Omental fat pad (tissue), 4 donors: Measurements from ENCODE around the gene AKAP13. TPM values are rescaled to one million over a fixed set of nuclear protein-coding genes. Genes with fewer than 3 reads are reported as not detected.

Source experiments
- ATAC-seq: fragments of 150-250 bp; one replicate; pipeline ENCODE4 v1.9.1; 2016; ENCODE audit warnings: mild to moderate bottlenecking, moderate library complexity; ENCODE audit not compliant: low FRiP score
- DNase-seq: peaks from one replicate; pipeline ENCODE4 v3.0.0-alpha.2; 2019; ENCODE audit warnings: low spot score
- total RNA-seq, 4 donors: library from RNA; depleted of rRNA; stranded (reverse); fragments of >200 nt; gene quantifications; one replicate each; pipeline ENCODE4 v1.1.0, GENCODE V29; 2016
- TF ChIP-seq, protein P1 (sequence below), 3 donors: fragments of 450-650 bp; IDR thresholded peaks; one replicate each; pipeline ENCODE4 v1.5.1; 2016 to 2017; ENCODE audit warnings: antibody characterized with exemption in 3 of 3, mild to moderate bottlenecking in 3 of 3, moderate library complexity in 2 of 3

AKAP13 gene, protein sequence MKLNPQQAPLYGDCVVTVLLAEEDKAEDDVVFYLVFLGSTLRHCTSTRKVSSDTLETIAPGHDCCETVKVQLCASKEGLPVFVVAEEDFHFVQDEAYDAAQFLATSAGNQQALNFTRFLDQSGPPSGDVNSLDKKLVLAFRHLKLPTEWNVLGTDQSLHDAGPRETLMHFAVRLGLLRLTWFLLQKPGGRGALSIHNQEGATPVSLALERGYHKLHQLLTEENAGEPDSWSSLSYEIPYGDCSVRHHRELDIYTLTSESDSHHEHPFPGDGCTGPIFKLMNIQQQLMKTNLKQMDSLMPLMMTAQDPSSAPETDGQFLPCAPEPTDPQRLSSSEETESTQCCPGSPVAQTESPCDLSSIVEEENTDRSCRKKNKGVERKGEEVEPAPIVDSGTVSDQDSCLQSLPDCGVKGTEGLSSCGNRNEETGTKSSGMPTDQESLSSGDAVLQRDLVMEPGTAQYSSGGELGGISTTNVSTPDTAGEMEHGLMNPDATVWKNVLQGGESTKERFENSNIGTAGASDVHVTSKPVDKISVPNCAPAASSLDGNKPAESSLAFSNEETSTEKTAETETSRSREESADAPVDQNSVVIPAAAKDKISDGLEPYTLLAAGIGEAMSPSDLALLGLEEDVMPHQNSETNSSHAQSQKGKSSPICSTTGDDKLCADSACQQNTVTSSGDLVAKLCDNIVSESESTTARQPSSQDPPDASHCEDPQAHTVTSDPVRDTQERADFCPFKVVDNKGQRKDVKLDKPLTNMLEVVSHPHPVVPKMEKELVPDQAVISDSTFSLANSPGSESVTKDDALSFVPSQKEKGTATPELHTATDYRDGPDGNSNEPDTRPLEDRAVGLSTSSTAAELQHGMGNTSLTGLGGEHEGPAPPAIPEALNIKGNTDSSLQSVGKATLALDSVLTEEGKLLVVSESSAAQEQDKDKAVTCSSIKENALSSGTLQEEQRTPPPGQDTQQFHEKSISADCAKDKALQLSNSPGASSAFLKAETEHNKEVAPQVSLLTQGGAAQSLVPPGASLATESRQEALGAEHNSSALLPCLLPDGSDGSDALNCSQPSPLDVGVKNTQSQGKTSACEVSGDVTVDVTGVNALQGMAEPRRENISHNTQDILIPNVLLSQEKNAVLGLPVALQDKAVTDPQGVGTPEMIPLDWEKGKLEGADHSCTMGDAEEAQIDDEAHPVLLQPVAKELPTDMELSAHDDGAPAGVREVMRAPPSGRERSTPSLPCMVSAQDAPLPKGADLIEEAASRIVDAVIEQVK (N-terminal part only)
- 100 to 1,000 TPM; 162 to 301 (median 216) TPM for total RNA-seq

DNA sequence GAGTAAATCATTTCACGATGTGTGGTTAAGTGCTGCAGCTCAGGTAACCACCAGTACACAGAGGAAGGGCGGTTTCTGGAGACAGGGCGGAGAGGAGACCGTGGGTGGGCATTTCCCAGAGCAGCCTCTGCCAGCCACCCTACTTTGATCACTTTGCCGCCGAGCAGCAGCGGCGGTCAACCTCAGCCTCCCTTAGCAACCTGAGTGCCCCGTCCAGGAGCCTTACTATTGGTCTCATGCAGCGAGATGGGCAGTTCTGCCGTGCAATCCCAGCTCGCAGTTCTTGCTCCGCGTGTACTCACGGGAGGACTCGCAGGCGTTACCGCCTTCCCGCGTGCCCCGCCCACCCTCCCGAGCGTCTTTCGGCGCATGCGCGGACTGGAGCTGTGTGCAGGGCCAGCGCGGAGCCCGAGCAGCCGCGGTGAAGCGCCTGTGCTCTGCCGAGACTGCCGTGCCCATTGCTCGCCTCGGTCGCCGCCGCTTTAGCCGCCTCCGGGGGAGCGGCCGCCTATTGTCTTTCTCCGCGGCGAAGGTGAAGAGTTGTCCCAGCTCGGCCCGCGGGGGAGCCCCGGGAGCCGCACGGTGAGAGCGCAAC is at the start of gene AKAP13:
AKAP13 (plus strand) TSS at position 387 of the 595 bp plus-strand sequence. CDS start 105,118 bp downstream, outside the sequence.
- peak; percentile 94 for ATAC-seq
- TF ChIP-seq, protein P1, sequence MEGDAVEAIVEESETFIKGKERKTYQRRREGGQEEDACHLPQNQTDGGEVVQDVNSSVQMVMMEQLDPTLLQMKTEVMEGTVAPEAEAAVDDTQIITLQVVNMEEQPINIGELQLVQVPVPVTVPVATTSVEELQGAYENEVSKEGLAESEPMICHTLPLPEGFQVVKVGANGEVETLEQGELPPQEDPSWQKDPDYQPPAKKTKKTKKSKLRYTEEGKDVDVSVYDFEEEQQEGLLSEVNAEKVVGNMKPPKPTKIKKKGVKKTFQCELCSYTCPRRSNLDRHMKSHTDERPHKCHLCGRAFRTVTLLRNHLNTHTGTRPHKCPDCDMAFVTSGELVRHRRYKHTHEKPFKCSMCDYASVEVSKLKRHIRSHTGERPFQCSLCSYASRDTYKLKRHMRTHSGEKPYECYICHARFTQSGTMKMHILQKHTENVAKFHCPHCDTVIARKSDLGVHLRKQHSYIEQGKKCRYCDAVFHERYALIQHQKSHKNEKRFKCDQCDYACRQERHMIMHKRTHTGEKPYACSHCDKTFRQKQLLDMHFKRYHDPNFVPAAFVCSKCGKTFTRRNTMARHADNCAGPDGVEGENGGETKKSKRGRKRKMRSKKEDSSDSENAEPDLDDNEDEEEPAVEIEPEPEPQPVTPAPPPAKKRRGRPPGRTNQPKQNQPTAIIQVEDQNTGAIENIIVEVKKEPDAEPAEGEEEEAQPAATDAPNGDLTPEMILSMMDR (IDR thresholded peaks at IDR 0.05), result no peak
- DNase-seq, result peak; percentile 88

DNA sequence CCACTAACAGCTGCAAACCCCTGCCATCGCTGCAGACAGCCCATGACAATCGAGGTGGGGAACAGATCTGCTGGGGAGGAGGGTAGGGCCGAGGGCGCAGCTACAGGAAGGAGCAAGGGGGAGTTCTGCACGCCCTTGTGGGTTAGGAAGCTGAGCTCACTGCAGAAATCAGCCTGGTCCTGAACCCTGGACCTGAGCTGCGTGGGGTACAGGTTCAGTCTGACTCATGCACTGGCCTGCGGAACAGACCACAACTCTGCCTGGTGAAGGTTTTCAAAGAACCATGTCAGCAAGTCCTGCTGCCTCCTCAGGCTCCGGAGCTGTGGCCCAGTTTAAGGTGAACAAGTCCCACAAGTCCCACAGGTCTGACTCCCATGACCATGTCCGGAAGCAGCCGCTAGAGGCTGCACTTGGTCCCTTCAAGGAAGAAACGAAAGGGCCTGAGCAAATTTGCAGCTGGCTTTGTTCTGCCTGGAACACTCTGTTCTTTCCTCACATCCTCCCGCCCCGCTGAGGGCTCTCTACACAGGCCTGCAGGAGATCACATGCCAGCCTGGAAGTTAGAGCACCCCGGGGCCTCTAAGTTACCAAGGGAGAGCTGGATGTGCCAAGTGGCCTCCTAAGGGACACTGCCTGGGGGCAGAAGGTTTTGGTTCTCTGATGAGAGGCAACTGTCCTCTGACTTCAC is 49.4 kb upstream of the AKAP13 start:
- TF ChIP-seq, protein P1 (IDR thresholded peaks at IDR 0.05), result peak in 1 of 3 donors; percentile 36
- ATAC-seq (peak; percentile 79), DNase-seq (peak; percentile 41)

DNA sequence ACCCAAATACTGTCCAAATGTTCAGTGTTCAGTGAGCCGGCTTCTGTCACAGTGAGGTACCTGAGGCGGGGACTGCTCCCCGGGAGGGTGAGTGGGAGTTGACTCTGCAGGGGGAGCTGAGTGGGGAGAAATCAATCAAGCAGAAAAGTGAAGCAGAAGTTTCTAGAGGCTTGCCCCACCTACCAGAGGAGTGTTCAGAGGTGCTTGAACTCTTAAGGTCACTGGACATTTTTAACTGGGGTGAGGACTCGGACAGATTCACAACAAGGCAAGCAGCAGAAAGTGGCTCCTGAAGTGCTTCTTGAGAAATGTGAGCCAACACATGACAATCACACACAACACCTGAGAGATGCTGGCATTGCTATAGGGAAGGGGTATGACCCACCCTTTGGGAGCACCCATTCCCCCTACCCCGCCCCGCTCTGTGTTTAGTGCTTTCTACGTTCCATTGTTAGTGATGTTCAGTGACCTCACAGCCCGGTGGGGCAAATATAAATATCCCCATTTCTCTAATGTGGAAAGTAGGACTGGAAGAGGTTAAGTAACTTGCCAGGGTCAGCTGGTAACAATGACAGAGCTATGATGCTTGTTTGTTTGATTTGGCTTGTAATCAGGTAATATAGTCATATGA is 48.6 kb upstream of the AKAP13 start:
- no peak for DNase-seq
- TF ChIP-seq, protein P1 (IDR thresholded peaks at IDR 0.05), result no peak
- ATAC-seq, result no peak

DNA sequence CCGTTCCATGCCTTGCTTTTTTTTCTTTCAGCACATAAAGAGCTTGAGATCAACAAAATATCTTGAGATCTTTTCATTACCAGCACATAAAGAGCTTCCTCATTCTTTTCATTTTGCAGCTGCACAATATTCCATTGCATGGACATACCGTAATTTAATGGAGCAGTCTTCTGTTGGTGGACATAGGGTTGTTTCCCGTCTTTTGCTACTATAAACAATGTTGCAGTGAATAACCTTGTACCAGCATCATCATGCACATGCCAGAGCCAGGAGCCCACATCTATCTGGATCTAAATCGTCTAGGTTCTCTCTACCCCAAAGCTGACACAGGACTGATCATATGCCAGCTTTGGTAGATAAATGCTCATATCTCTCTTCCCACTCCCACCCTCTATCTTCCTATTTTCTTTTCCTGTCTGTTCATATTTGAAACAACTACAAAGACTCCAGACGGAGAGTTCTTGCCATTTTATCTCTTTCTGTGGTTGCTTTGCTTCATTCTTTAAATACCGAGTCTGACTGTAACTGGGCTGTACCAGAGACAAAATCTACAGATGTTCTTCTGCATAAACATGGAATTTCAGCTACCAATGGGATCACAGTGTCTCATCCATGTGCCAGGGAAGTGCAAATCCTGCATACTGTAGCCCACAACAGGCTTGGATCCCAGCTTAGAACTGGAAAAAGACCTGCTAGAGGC is 47.1 kb upstream of the AKAP13 start:
- ATAC-seq, result no peak
- DNase-seq, result no peak
- TF ChIP-seq, protein P1 (IDR thresholded peaks at IDR 0.05), result no peak

DNA sequence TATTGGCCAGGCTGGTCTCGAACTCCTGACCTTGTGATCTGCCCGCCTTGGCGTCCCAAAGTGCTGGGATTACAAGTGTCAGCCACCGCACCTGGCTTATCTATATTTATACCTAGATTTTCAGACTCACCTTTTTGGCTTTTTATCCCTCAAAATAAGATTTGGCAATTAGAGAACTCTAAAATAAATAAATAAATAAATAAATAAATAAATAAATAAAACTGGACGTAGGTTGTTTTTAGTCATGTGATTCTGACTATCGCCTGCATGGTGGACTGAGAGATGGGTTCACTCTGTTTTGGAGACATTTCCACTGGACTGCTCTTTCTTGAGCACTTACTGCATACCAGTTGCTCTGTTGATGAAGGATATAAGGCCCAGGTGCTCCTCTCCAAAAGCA is 46.2 kb upstream of the AKAP13 start:
- ATAC-seq, result no peak
- TF ChIP-seq, protein P1 (IDR thresholded peaks at IDR 0.05), result no peak
- no peak for DNase-seq
